ENCODE measurements around the gene PKHD1. TPM values are rescaled to one million over a fixed set of nuclear protein-coding genes. Genes with fewer than 3 reads are reported as not detected.

Gene PKHD1
- total and polyA plus RNA-seq, 2 of the 8 experiments (the other 6 are each of a cell fraction or from before 2014, with no cell fraction given), result 0.06 to 0.09 TPM

- Histone ChIP-seq H3K79me2 (ENCODE audit: control insufficient read depth in 1 of 2, insufficient read depth in 2 of 2, low read length in 2 of 2) (no peaks in the 10 kb centered on the region), H3K4me1 (replicated peaks in 1 of 4; ENCODE audit: control insufficient read depth in 3 of 4, insufficient read depth in 4 of 4, low read length in 3 of 4) (no peaks in the 10 kb centered on the region), H2BK5ac (ENCODE audit: low read depth, low read length) (no peak overlapping the region), H4K91ac (replicated peaks; ENCODE audit: insufficient read length, low read length) (no peak overlapping the region), H3K23ac (ENCODE audit: insufficient read length) (no peak overlapping the region), H3K56ac (replicated peaks; ENCODE audit: insufficient read length, low read depth, low read length) (no peak overlapping the region), H3K4me2 (ENCODE audit: insufficient read depth in 1 of 2, low read depth in 2 of 2, low read length in 2 of 2) (no peak overlapping the region), H2BK120ac (replicated peaks; ENCODE audit: low read depth, low read length) (no peak overlapping the region), H3K4ac (replicated peaks; ENCODE audit: insufficient read length, low read depth, low read length) (no peak overlapping the region), H3K9me3 (ENCODE audit: insufficient read depth in 2 of 2, low read depth in 1 of 2, low read length in 1 of 2) (no peaks in the 10 kb centered on the region), H2AK5ac (ENCODE audit: low read depth, low read length) (no peak overlapping the region), H2BK15ac (ENCODE audit: low read length) (no peak overlapping the region), H3K18ac (ENCODE audit: extremely low read depth, low read length) (no peak overlapping the region), H4K5ac (ENCODE audit: insufficient read length, low read depth, low read length) (no peak overlapping the region), H3K9ac (replicated peaks in 1 of 4; ENCODE audit: extremely low read depth in 1 of 4, low read depth in 3 of 4, low read length in 3 of 4) (no peak overlapping the region), H4K20me1 (replicated peaks in 1 of 2; ENCODE audit: control insufficient read depth in 1 of 2, insufficient read depth in 2 of 2, low read length in 2 of 2) (no peaks in the 10 kb centered on the region), H3K27ac (ENCODE audit: low read depth, low read length) (no peak overlapping the region), H2BK20ac (ENCODE audit: low read length) (no peak overlapping the region), H3K36me3 (ENCODE audit: control insufficient read depth in 2 of 4, insufficient read depth in 4 of 4, low read length in 3 of 4) (no peaks in the 10 kb centered on the region), H3K14ac (ENCODE audit: insufficient read length) (no peak overlapping the region), H3K79me1 (ENCODE audit: low read depth, low read length) (no peaks in the 10 kb centered on the region), H3K27me3 (replicated peaks in 1 of 4; ENCODE audit: control insufficient read depth in 3 of 4, extremely low read depth in 1 of 4, insufficient read depth in 3 of 4, low read length in 3 of 4) (no peaks in the 10 kb centered on the region), H2BK12ac (ENCODE audit: low read depth, low read length) (no peak overlapping the region), H4K8ac (ENCODE audit: extremely low read depth, insufficient read depth, low read length) (no peak overlapping the region), H3K4me3 (ENCODE audit: extremely low read depth in 1 of 4, insufficient read depth in 2 of 4, low read depth in 3 of 4, low read length in 4 of 4) (no peak overlapping the region), H3K23me2 (ENCODE audit: low read depth, low read length) (no peaks in the 10 kb centered on the region), H2AFZ (ENCODE audit: low read length) (no peak overlapping the region)
- DNase-seq (ENCODE audit: low read depth in 1 of 2, low spot score in 2 of 2) (no peak), FAIRE-seq (no peak)
- ChIA-PET POLR2A (ENCODE audit: partially characterized antibody) (no interaction called here), CTCF (ENCODE audit: partially characterized antibody) (no interaction called here)
- no peak for TF ChIP-seq BCL11A (IDR thresholded peaks at IDR 0.05; ENCODE audit: low read depth in 2 of 2, low read length in 2 of 2)
- TF ChIP-seq YY1 (IDR thresholded peaks at IDR 0.05; ENCODE audit: low read depth, low read length), result no peak
- no peak for TF ChIP-seq HDAC2 (IDR thresholded peaks at IDR 0.05; ENCODE audit: borderline replicate concordance in 1 of 2, low read depth in 2 of 2, low read length in 2 of 2)
- no peak for TF ChIP-seq SIN3A (conservative IDR thresholded peaks at IDR 0.05 in 1 of 2, IDR thresholded peaks at IDR 0.05 in 1 of 2; ENCODE audit: low read depth in 1 of 2, low read length in 2 of 2)
These were observed 311.2 kb downstream of the PKHD1 start for GRCh38 chr6:51775942-51776860.

All from H1 (cell line).